ENCODE measurements around the gene SLC7A6OS. TPM values are rescaled to one million over a fixed set of nuclear protein-coding genes. Genes with fewer than 3 reads are reported as not detected.
A peak's percentile ranks its signal among the peaks of the same experiment; 100 is the strongest.

The SLC7A6OS gene
- total RNA-seq, 1 donor from 2014 or later, result 20.0 TPM

DNA sequence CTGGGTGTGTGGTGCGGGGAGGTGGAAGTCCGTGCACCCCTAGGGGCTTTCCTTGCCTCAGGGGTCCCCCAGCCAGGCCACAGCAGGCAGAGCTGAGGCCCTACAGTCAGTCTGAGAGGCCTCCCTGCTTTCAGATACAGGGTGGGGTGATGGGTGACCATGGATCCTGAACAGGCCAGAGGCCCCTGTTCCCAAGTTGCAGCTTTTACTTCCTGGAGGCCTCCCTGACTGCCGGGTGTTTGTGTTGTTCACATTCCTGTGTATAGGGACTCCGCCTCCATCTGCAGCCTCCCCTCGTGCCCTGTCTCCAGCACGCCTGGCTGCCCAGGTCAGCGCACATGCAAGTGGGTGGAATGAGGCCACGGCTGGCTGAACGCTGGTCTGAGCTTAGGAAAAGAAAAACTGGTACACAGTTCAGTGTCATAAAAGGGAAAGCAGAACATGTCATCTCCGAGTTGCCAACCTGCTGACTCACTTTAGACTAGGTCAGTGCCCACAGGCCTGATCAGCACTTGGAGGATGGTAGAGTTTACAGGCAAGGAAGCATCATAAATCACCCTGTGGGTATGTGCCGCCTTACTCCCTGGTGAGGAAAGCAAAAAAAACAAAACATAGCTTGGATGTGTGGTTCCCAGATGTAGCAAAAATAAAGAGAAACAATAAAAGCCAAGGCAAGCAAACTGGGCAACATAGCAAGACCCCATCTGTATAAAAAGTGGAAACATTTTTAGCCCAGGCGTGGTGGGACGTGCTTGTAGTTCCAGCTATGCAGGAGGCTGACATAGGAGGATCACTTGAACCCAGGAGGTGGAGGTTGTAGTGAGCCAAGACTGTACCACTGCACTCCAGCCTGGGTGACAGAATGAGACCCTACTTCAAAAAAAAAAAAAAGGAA lies 52.6 kb downstream of the SLC7A6OS start:
- peaks cover 16% of the 10 kb centered on the region for H3K27me3 Mint-ChIP-seq (ENCODE audit: unreplicated experiment)
- no peak for DNase-seq (ENCODE audit: low spot score)
- H3K4me3 Mint-ChIP-seq (ENCODE audit: unreplicated experiment), result peak overlapping the region; percentile 56
- H3K4me1 Mint-ChIP-seq (ENCODE audit: unreplicated experiment), result peaks cover 6% of the 10 kb centered on the region
- peak overlapping the region; percentile 52 for H3K27ac Mint-ChIP-seq (ENCODE audit: unreplicated experiment)
- H3K36me3 Mint-ChIP-seq (ENCODE audit: low read depth, unreplicated experiment), result peaks cover 9% of the 10 kb centered on the region
- no peaks in the 10 kb centered on the region for H3K9me3 Mint-ChIP-seq (ENCODE audit: unreplicated experiment)
- TF ChIP-seq, protein P1, sequence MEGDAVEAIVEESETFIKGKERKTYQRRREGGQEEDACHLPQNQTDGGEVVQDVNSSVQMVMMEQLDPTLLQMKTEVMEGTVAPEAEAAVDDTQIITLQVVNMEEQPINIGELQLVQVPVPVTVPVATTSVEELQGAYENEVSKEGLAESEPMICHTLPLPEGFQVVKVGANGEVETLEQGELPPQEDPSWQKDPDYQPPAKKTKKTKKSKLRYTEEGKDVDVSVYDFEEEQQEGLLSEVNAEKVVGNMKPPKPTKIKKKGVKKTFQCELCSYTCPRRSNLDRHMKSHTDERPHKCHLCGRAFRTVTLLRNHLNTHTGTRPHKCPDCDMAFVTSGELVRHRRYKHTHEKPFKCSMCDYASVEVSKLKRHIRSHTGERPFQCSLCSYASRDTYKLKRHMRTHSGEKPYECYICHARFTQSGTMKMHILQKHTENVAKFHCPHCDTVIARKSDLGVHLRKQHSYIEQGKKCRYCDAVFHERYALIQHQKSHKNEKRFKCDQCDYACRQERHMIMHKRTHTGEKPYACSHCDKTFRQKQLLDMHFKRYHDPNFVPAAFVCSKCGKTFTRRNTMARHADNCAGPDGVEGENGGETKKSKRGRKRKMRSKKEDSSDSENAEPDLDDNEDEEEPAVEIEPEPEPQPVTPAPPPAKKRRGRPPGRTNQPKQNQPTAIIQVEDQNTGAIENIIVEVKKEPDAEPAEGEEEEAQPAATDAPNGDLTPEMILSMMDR (IDR thresholded peaks at IDR 0.05; ENCODE audit: unreplicated experiment), result no peak

DNA sequence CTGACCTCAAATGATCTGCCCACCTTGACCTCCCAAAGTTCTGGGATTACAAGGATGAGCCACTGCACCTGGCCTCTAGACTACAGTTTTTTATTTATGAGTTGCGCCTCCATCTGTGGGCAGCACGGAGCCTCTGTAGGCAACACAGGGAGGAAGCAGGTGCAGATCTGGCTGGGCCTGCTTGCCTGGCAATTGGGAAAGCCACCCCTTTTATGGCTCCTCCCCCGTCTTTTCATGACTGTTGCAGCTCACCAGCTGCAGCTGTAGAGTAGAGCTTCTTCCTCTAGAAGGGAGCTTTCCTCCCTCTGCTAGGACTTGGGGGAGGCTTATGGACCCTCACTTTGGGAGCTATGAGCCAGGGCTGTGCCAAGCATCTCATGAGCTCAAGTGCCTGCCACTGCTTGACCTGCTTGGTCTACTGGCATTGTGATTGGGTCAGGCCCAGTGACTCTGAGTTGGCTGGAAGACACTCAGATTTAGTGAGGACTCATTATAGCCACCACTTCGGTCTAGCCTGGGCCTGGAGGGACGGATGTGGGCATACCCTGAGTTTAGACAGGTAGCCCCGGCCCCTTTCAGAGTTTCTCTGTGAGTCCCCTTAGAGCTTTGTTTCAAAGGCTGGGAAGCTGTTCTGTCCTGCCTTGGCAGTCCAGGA lies 53.4 kb downstream of the SLC7A6OS start:
- Mint-ChIP-seq H3K9me3 (ENCODE audit: unreplicated experiment) (no peaks in the 10 kb centered on the region), H3K27me3 (ENCODE audit: unreplicated experiment) (peaks cover 14% of the 10 kb centered on the region), H3K27ac (ENCODE audit: unreplicated experiment) (peak overlapping the region; percentile 42), H3K36me3 (ENCODE audit: low read depth, unreplicated experiment) (peaks cover 9% of the 10 kb centered on the region), H3K4me1 (ENCODE audit: unreplicated experiment) (peaks cover 4% of the 10 kb centered on the region), H3K4me3 (ENCODE audit: unreplicated experiment) (no peak overlapping the region)
- TF ChIP-seq, protein P1 (IDR thresholded peaks at IDR 0.05; ENCODE audit: unreplicated experiment), result no peak
- no peak for DNase-seq (ENCODE audit: low spot score)

DNA sequence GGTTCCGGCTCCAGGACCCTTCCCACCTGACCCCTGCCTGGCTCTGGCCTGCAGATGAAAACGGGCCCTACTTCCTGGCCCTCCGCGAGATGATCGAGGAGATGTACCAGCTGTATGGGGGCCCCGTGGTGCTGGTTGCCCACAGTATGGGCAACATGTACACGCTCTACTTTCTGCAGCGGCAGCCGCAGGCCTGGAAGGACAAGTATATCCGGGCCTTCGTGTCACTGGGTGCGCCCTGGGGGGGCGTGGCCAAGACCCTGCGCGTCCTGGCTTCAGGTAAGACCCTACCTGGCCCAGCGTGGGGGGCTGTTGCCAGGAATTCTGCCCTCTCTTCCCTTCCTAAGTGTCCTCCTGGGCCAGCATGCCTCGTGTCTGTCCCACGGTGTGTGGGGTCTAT lies 55.0 kb downstream of the SLC7A6OS start:
- no peak for DNase-seq (ENCODE audit: low spot score)
- H3K27ac Mint-ChIP-seq (ENCODE audit: unreplicated experiment), result no peak overlapping the region
- no peak overlapping the region for H3K4me3 Mint-ChIP-seq (ENCODE audit: unreplicated experiment)
- no peaks in the 10 kb centered on the region for H3K9me3 Mint-ChIP-seq (ENCODE audit: unreplicated experiment)
- peaks cover 12% of the 10 kb centered on the region for H3K36me3 Mint-ChIP-seq (ENCODE audit: low read depth, unreplicated experiment)
- peaks cover 4% of the 10 kb centered on the region for H3K4me1 Mint-ChIP-seq (ENCODE audit: unreplicated experiment)
- peaks cover 9% of the 10 kb centered on the region for H3K27me3 Mint-ChIP-seq (ENCODE audit: unreplicated experiment)
- TF ChIP-seq, protein P1 (IDR thresholded peaks at IDR 0.05; ENCODE audit: unreplicated experiment), result no peak

DNA sequence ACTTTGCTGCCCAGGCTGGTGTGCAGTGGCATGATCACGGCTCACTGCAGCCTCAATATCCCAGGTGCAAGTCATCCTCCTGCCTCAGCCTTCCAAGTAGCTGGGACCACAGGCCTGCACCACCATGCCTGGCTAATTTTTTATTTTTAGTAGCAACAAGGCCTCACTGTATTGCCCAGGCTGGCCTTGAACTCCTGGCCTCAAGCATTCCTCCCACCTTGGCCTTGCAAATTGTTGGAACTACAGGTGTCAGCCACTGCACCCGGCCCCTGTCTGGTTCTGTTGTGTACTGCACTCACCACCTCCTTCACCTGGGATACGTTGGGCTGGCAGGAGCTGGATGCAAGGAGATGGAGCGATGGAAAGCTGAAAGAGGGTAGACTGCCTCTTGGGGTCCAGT lies 57.0 kb downstream of the SLC7A6OS start:
- no peaks in the 10 kb centered on the region for H3K9me3 Mint-ChIP-seq (ENCODE audit: unreplicated experiment)
- H3K27me3 Mint-ChIP-seq (ENCODE audit: unreplicated experiment), result peaks cover 5% of the 10 kb centered on the region
- DNase-seq (ENCODE audit: low spot score), result no peak
- H3K36me3 Mint-ChIP-seq (ENCODE audit: low read depth, unreplicated experiment), result peaks cover 12% of the 10 kb centered on the region
- no peak overlapping the region for H3K4me3 Mint-ChIP-seq (ENCODE audit: unreplicated experiment)
- peaks cover 4% of the 10 kb centered on the region for H3K4me1 Mint-ChIP-seq (ENCODE audit: unreplicated experiment)
- TF ChIP-seq, protein P1 (IDR thresholded peaks at IDR 0.05; ENCODE audit: unreplicated experiment), result no peak
- no peak overlapping the region for H3K27ac Mint-ChIP-seq (ENCODE audit: unreplicated experiment)

DNA sequence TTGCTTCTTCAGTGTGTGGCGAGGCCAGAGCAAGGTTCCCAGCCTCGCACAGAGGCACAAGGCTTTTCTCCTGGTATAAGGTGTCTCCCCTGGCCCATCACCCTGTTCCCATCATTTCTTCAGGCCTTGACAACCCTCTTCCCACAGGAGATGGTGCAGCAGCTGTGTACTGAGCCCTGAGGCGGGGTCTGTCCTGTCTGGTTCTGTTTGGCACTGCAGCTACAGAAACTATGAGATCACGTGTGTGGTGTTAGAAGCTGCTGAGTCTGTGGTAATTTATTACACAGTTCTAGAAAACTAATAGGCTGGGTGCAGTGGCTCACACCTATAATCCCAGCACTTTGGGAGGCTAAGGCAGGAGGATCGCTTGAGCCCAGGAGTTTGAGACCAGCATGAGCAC lies 58.4 kb downstream of the SLC7A6OS start:
- Mint-ChIP-seq H3K4me1 (ENCODE audit: unreplicated experiment) (no peaks in the 10 kb centered on the region), H3K27ac (ENCODE audit: unreplicated experiment) (no peak overlapping the region), H3K4me3 (ENCODE audit: unreplicated experiment) (no peak overlapping the region), H3K27me3 (ENCODE audit: unreplicated experiment) (peaks cover 4% of the 10 kb centered on the region), H3K9me3 (ENCODE audit: unreplicated experiment) (no peaks in the 10 kb centered on the region), H3K36me3 (ENCODE audit: low read depth, unreplicated experiment) (peaks cover 4% of the 10 kb centered on the region)
- DNase-seq (ENCODE audit: low spot score), result no peak
- TF ChIP-seq, protein P1 (IDR thresholded peaks at IDR 0.05; ENCODE audit: unreplicated experiment), result no peak

All from endothelial cell (in vitro differentiated cells).